WERI-Rb-1 (cell line): ENCODE data around the gene UAP1L1.

Source experiments
- DNase-seq: peaks from one replicate; pipeline ENCODE4 v3.0.0-alpha.2; 2020
- H3K27ac ChIP-seq: fragments of 250-450 bp; sonication (Bioruptor Pico); 2 replicates; pipeline ENCODE4 v1.5.1; 2020; ENCODE audit warnings: mild to moderate bottlenecking, moderate library complexity
- H3K27me3 ChIP-seq: fragments of 250-450 bp; sonication (Bioruptor Pico); 2 replicates; pipeline ENCODE4 v1.5.1; 2021; ENCODE audit warnings: mild to moderate bottlenecking, low read depth, moderate library complexity; ENCODE audit not compliant: insufficient read depth, severe bottlenecking
- H3K36me3 ChIP-seq: fragments of 250-450 bp; sonication (Bioruptor Pico); 2 replicates; pipeline ENCODE4 v1.5.1; 2020; ENCODE audit warnings: mild to moderate bottlenecking, moderate library complexity
- H3K4me3 ChIP-seq: 2 replicates; pipeline ENCODE4 v1.5.1; 2011; ENCODE audit warnings: low read depth, mild to moderate bottlenecking, control low read depth, low read length
- H3K9me3 ChIP-seq: fragments of 250-450 bp; sonication (Bioruptor Pico); 2 replicates; pipeline ENCODE4 v1.5.1; 2021; ENCODE audit warnings: mild to moderate bottlenecking, moderate library complexity; ENCODE audit not compliant: severe bottlenecking
- CTCF ChIP-seq: IDR thresholded peaks from 2 replicates; pipeline ENCODE4 v1.5.1; 2011; ENCODE audit warnings: low read depth, mild to moderate bottlenecking, control low read depth, inconsistent platforms, low read length

Gene UAP1L1

GRCh38 chr9:137109250-137110146, 32.2 kb downstream of the UAP1L1 start:
- peaks cover 45% of the 10 kb centered on the region for H3K36me3 ChIP-seq

GRCh38 chr9:137110147-137110910, 33.0 kb downstream of the UAP1L1 start:
- no peak for DNase-seq
- TF ChIP-seq CTCF = no peak
- H3K27ac ChIP-seq = no peak overlapping the region
- no peaks in the 10 kb centered on the region for H3K9me3 ChIP-seq
- H3K27me3 ChIP-seq = no peaks in the 10 kb centered on the region
- no peak overlapping the region for H3K4me3 ChIP-seq
- H3K36me3 ChIP-seq = peaks cover 40% of the 10 kb centered on the region

More at GRCh38 chr9:137109250-137110146, 32.2 kb downstream of the UAP1L1 start:
- Histone ChIP-seq H3K27ac (no peak overlapping the region), H3K27me3 (no peaks in the 10 kb centered on the region), H3K4me3 (no peak overlapping the region), H3K9me3 (no peaks in the 10 kb centered on the region)
- DNase-seq = no peak
- no peak for TF ChIP-seq CTCF

- H3K27me3 ChIP-seq = no peaks in the 10 kb centered on the region
- no peak for TF ChIP-seq CTCF
- H3K36me3 ChIP-seq = peaks cover 34% of the 10 kb centered on the region
- no peak for DNase-seq
- no peak overlapping the region for H3K27ac ChIP-seq
- no peak overlapping the region for H3K4me3 ChIP-seq
- H3K9me3 ChIP-seq = no peaks in the 10 kb centered on the region
Measured at GRCh38 chr9:137110911-137111787, 33.8 kb downstream of the UAP1L1 start.

- H3K36me3 ChIP-seq = peaks cover 27% of the 10 kb centered on the region
- H3K9me3 ChIP-seq = no peaks in the 10 kb centered on the region
- H3K4me3 ChIP-seq = no peak overlapping the region
- no peak overlapping the region for H3K27ac ChIP-seq
- DNase-seq = no peak
- no peak for TF ChIP-seq CTCF
- no peaks in the 10 kb centered on the region for H3K27me3 ChIP-seq
Measured at GRCh38 chr9:137111788-137112563, 34.7 kb downstream of the UAP1L1 start.
